Fibroblast of pulmonary artery (primary cell): ENCODE results near the gene PNMT.

Experiments used
- DNase-seq: peaks from one replicate; pipeline ENCODE4 v3.0.0-alpha.2; 2010; ENCODE audit warnings: low read depth
- H3K4me3 ChIP-seq: replicated peaks from 2 replicates; pipeline ENCODE4 v1.5.1; 2011; ENCODE audit warnings: low read depth, mild to moderate bottlenecking, control low read depth, low read length, moderate library complexity
- CTCF ChIP-seq: IDR thresholded peaks from 2 replicates; pipeline ENCODE4 v1.5.1; 2011; ENCODE audit warnings: mild to moderate bottlenecking, control low read depth, low read length, inconsistent platforms; ENCODE audit errors: missing control alignments

Gene PNMT

GRCh38 chr17:39711851-39712250 is 43.6 kb downstream of the PNMT start:
- no peak overlapping the region for H3K4me3 ChIP-seq
- no peak for DNase-seq
- no peak for TF ChIP-seq CTCF

GRCh38 chr17:39714234-39714633 is 46.0 kb downstream of the PNMT start:
- DNase-seq, result no peak
- TF ChIP-seq CTCF, result no peak

GRCh38 chr17:39715375-39716072 is 47.3 kb downstream of the PNMT start:
- TF ChIP-seq CTCF, result no peak
- no peak overlapping the region for H3K4me3 ChIP-seq
- no peak for DNase-seq

More at GRCh38 chr17:39714234-39714633, 46.0 kb downstream of the PNMT start:
- no peak overlapping the region for H3K4me3 ChIP-seq

GRCh38 chr17:39716073-39716818 is 48.0 kb downstream of the PNMT start:
- DNase-seq, result no peak
- no peak overlapping the region for H3K4me3 ChIP-seq
- TF ChIP-seq CTCF, result no peak

DNA sequence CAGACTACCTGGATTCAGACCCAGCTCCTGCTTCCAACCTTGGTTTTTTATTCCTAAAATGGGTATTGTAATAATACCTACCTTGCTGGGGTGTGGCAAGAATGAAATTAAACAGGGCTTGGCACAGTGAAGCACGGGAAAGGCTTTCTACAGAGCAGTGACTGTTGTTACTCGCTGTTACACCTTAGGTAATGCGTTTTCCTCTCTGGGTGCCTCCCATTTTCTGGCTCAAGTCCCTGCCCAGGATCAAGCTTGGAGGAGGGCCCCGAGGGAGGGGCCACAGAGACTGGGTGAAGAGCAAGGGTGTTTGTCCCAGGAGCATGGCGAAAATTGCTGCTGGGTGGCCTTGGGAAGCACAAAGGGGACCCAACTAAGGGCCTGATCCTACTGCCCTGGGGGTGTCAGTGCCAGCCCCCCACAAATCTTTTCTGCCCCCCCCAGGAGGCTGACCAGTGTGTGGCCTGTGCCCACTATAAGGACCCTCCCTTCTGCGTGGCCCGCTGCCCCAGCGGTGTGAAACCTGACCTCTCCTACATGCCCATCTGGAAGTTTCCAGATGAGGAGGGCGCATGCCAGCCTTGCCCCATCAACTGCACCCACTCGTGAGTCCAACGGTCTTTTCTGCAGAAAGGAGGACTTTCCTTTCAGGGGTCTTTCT is 48.8 kb downstream of the PNMT start:
- DNase-seq, result no peak
- H3K4me3 ChIP-seq, result no peak overlapping the region
- no peak for TF ChIP-seq CTCF

DNA sequence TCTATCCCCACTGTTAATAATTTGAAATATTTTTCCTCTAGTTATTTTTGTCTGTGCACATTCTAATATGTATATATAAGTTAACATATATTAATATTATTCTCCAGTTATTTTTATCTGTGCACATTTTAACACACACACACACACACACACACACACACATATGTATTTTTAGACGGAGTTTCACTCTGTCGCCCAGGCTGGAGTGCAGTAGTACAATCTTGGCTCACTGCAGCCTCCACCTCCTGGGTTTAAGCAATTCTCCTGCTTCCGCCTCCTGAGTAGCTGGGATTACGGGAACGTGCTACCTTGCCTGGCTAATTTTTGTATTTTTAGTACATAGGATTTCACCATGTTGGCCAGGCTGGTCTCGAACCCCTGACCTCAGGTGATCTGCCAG is 49.4 kb downstream of the PNMT start:
- no peak for TF ChIP-seq CTCF
- DNase-seq, result no peak
- no peak overlapping the region for H3K4me3 ChIP-seq
